Thoracic aorta (tissue), 2 donors: ENCODE measurements around the gene ZSCAN10. TPM values are rescaled to one million over a fixed set of nuclear protein-coding genes. Genes with fewer than 3 reads are reported as not detected.

ENCODE experiments used
- ATAC-seq: fragments of 150-250 bp; one replicate; pipeline ENCODE4 v1.8.0; 2017; ENCODE audit warnings: low read depth; ENCODE audit not compliant: insufficient number of reproducible peaks, low FRiP score
- DNase-seq: peaks from one replicate; pipeline ENCODE4 v3.0.0-alpha.2; 2020; ENCODE audit warnings: low spot score
- H3K27ac ChIP-seq, 2 donors: fragments of 200-600 bp; sonication (generic); 1 replicate in 1 of 2; 2 replicates in 1 of 2; pipeline ENCODE4 v1.5.1; 2016; ENCODE audit warnings: mild to moderate bottlenecking in 2 of 2, moderate library complexity in 2 of 2
- H3K27me3 ChIP-seq: fragments of 200-600 bp; sonication (generic); replicated peaks from 2 replicates; pipeline ENCODE4 v1.6.0; 2016; ENCODE audit warnings: mild to moderate bottlenecking; ENCODE audit not compliant: insufficient read depth
- H3K36me3 ChIP-seq: fragments of 200-600 bp; sonication (generic); one replicate; pipeline ENCODE4 v1.5.1; 2016
- H3K4me1 ChIP-seq, 2 donors: fragments of 200-600 bp; sonication (generic); 1 replicate in 1 of 2; 2 replicates in 1 of 2; pipeline versions ENCODE4 v1.5.1 to v1.6.0; 2016; ENCODE audit warnings: low read depth in 2 of 2, mild to moderate bottlenecking in 1 of 2; ENCODE audit not compliant: control insufficient read depth in 1 of 2
- H3K4me3 ChIP-seq: fragments of 200-600 bp; sonication (generic); 2 replicates; pipeline ENCODE4 v1.5.1; 2016; ENCODE audit warnings: mild to moderate bottlenecking
- H3K9me3 ChIP-seq: fragments of 200-600 bp; sonication (generic); 2 replicates; pipeline ENCODE4 v1.5.1; 2016
- total RNA-seq, 2 donors: library from RNA; depleted of rRNA; stranded (reverse); fragments of >200 nt; gene quantifications; one replicate each; pipeline versions ENCODE4 v1.1.0 to v1.2.3, GENCODE V29; 2016
- TF ChIP-seq, protein P1 (sequence below): fragments of 200-600 bp; sonication (generic); IDR thresholded peaks from one replicate; pipeline ENCODE4 v1.5.1; 2019; ENCODE audit warnings: antibody characterized with exemption

Gene ZSCAN10
- total RNA-seq, 2 donors from 2014 or later: not detected

DNA sequence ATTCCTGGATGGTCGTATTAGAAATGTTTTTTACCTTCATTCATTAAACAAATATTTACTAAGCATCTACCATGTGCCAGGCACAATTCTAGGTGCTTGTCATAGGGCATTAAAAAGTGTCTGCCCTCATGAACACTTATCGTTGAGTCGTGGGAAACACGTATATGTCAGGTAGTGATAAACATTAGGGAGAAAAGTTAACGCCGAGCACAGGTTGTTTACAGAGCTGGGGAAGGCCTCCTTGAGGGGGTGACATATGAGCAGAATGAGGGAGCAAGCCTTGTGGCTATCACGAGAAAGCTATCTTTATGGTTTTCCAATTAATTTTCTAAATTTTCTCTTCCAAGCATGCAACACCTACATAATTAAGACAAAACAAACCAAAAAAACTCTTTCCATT, 34.8 kb upstream of the ZSCAN10 start:
- Histone ChIP-seq H3K27me3 (no peaks in the 10 kb centered on the region), H3K9me3 (no peaks in the 10 kb centered on the region), H3K4me1 (peaks cover 5 to 31% of the 10 kb centered on the region in 2 donors), H3K36me3 (peaks cover 5% of the 10 kb centered on the region), H3K27ac (peak overlapping the region; percentile 91 to 93), H3K4me3 (peak overlapping the region; percentile 90)
- no peak for DNase-seq
- TF ChIP-seq, protein P1, sequence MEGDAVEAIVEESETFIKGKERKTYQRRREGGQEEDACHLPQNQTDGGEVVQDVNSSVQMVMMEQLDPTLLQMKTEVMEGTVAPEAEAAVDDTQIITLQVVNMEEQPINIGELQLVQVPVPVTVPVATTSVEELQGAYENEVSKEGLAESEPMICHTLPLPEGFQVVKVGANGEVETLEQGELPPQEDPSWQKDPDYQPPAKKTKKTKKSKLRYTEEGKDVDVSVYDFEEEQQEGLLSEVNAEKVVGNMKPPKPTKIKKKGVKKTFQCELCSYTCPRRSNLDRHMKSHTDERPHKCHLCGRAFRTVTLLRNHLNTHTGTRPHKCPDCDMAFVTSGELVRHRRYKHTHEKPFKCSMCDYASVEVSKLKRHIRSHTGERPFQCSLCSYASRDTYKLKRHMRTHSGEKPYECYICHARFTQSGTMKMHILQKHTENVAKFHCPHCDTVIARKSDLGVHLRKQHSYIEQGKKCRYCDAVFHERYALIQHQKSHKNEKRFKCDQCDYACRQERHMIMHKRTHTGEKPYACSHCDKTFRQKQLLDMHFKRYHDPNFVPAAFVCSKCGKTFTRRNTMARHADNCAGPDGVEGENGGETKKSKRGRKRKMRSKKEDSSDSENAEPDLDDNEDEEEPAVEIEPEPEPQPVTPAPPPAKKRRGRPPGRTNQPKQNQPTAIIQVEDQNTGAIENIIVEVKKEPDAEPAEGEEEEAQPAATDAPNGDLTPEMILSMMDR: no peak
- no peak for ATAC-seq

GRCh38 chr16:3131755-3132377, 32.8 kb upstream of the ZSCAN10 start:
- H3K9me3 ChIP-seq: no peaks in the 10 kb centered on the region
- H3K4me3 ChIP-seq: no peak overlapping the region
- ATAC-seq (no peak), DNase-seq (no peak)
- no peak overlapping the region for H3K27ac ChIP-seq
- H3K27me3 ChIP-seq: no peaks in the 10 kb centered on the region
- no peaks in the 10 kb centered on the region for H3K36me3 ChIP-seq
- peaks cover 8 to 38% of the 10 kb centered on the region in 2 donors for H3K4me1 ChIP-seq
- TF ChIP-seq, protein P1: no peak

DNA sequence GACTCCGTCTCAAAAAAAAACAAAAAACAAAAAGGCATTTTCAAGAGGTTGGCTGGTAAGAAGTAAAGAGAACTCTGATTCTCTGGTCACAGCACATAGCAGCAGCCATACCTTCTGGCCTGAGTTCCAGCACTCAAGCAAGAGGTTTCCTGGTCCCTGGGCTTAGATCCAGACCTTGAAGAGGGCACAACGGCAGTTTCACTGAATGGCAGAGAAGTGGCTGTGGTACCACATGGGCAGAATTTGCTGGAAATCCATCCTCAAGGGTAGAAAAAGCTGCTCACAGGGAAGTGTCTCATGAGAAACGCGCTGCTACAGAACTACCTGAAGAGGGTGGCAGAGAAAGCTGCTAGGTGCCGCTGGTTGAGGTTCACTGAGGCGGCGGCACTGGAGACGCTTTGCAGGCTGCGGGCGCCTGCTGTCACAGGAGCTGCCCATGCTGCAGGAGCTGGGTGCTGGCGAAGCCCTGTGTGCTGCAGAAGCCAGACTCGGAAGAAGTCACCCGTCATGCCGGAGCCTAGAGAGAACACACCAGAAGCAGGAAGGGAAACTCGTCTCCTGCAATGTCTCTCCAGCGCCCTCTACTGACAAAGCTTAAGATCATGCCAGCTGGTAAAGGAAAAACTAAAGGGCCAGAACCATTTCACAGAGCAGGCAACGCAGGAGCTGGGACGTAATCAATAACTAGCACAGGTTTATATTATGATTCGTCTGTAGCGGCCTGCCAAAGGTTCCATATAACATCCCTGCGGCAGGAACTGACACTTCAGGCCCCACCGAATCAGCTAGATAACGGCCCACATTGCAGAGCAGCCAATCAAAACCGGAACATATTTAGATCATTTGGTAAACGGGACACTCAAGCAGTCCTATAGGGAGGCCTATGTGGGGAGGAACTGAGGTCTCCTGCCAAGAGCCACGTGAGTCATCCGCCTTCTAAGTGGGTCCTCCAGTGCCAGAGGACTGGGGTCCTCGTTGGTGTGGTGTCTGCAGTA, 30.3 kb upstream of the ZSCAN10 start:
- ATAC-seq (peak; percentile 72), DNase-seq (peak; percentile 48)
- Histone ChIP-seq H3K4me1 (peaks cover 8 to 37% of the 10 kb centered on the region in 2 donors), H3K27me3 (no peaks in the 10 kb centered on the region), H3K36me3 (no peaks in the 10 kb centered on the region), H3K4me3 (peak overlapping the region; percentile 70), H3K27ac (peak overlapping the region; percentile 65 to 68), H3K9me3 (no peaks in the 10 kb centered on the region)
- TF ChIP-seq, protein P1: peak; percentile 84

- Histone ChIP-seq H3K27ac (no peak overlapping the region), H3K36me3 (no peaks in the 10 kb centered on the region), H3K4me3 (no peak overlapping the region), H3K9me3 (no peaks in the 10 kb centered on the region), H3K4me1 (peaks cover 5 to 33% of the 10 kb centered on the region in 2 donors), H3K27me3 (no peaks in the 10 kb centered on the region)
- no peak for ATAC-seq
- no peak for DNase-seq
- TF ChIP-seq, protein P1: no peak
These were observed 28.7 kb upstream of the ZSCAN10 start for GRCh38 chr16:3127745-3128144.
